ENCODE measurements around the gene LRCH3.

DNA sequence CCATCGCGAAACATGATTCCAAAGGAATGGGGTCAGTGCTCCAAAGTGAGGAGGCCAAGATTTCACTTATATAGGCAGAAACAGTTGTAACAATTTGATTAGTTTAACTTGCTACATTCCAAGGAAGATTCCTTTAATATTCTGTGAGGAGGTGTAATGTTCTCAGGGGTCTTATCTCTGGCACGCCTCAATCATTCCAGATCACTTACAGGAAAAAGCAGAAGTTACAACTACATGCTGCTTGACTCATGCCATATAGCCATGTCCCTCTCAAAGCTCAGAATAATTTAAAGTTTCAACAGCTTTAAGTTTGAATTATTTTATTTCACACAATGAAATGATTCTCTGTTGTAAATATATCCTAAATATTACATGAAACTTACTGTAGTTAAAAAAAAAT, 44.8 kb upstream of the LRCH3 start:
- no peak for TF ChIP-seq CREM (CRISPR knock-in tag; IDR thresholded peaks at IDR 0.05)
- TF ChIP-seq, protein P1, sequence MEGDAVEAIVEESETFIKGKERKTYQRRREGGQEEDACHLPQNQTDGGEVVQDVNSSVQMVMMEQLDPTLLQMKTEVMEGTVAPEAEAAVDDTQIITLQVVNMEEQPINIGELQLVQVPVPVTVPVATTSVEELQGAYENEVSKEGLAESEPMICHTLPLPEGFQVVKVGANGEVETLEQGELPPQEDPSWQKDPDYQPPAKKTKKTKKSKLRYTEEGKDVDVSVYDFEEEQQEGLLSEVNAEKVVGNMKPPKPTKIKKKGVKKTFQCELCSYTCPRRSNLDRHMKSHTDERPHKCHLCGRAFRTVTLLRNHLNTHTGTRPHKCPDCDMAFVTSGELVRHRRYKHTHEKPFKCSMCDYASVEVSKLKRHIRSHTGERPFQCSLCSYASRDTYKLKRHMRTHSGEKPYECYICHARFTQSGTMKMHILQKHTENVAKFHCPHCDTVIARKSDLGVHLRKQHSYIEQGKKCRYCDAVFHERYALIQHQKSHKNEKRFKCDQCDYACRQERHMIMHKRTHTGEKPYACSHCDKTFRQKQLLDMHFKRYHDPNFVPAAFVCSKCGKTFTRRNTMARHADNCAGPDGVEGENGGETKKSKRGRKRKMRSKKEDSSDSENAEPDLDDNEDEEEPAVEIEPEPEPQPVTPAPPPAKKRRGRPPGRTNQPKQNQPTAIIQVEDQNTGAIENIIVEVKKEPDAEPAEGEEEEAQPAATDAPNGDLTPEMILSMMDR (IDR thresholded peaks at IDR 0.05), result no peak
- no peak for TF ChIP-seq RORB (CRISPR knock-in tag; IDR thresholded peaks at IDR 0.05)
- TF ChIP-seq, protein P2, sequence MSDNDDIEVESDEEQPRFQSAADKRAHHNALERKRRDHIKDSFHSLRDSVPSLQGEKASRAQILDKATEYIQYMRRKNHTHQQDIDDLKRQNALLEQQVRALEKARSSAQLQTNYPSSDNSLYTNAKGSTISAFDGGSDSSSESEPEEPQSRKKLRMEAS (CRISPR knock-in tag; IDR thresholded peaks at IDR 0.05), result no peak
- no peak for TF ChIP-seq ETV6 (CRISPR knock-in tag; IDR thresholded peaks at IDR 0.05)
- TF ChIP-seq, protein P3, sequence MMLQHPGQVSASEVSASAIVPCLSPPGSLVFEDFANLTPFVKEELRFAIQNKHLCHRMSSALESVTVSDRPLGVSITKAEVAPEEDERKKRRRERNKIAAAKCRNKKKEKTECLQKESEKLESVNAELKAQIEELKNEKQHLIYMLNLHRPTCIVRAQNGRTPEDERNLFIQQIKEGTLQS (CRISPR knock-in tag; conservative IDR thresholded peaks at IDR 0.05), result no peak

Data from WTC11 (cell line).